Suprapubic skin (tissue), 4 donors: ENCODE results near the gene MVD.

Experiments used
- EP300 ChIP-seq: sonication (generic); formaldehyde crosslinking; IDR thresholded peaks from one replicate; pipeline ENCODE4 v1.6.1; 2017; ENCODE audit warnings: antibody characterized with exemption
- POLR2A ChIP-seq, 2 donors: fragments of 450-650 bp; IDR thresholded peaks; one replicate each; pipeline ENCODE4 v1.6.1; 2017; ENCODE audit warnings: antibody characterized with exemption in 2 of 2, mild to moderate bottlenecking in 2 of 2, moderate library complexity in 2 of 2
- POLR2AphosphoS5 ChIP-seq, 3 donors: sonication (generic); formaldehyde crosslinking; IDR thresholded peaks; one replicate each; pipeline ENCODE4 v1.6.1; 2017; ENCODE audit warnings: antibody characterized with exemption in 3 of 3
- TF ChIP-seq, protein P1 (sequence below), 2 donors: fragments of 200-600 bp in 1 of 2; fragments of 450-650 bp in 1 of 2; sonication (generic) in 1 of 2; IDR thresholded peaks; one replicate each; pipeline ENCODE4 v1.5.1; 2016 to 2019; ENCODE audit warnings: antibody characterized with exemption in 2 of 2, mild to moderate bottlenecking in 1 of 2, moderate library complexity in 1 of 2

DNA sequence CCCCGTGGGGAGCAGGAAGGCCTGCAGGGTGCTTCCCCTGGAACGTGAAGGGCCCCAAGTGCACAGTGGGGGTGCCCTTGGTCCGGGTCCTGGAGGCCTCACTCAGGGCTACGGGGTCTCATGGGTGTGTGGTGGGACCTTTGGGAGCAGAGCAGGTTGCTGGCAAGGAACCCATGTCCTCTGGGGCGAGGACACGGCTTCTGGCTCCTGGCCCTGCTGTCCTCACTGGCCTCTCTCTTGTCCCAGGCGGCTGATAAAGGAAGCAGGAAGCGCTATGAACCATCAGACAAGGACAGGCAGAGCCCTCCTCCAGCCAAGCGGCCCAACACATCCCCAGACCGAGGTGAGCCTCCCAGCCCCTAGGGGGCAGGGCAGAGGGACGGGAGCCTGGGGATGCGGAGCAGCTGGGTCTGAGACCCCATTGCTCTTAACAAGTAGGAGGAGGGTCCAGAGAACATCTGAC is 34.3 kb downstream of the MVD start:
- TF ChIP-seq, protein P1, sequence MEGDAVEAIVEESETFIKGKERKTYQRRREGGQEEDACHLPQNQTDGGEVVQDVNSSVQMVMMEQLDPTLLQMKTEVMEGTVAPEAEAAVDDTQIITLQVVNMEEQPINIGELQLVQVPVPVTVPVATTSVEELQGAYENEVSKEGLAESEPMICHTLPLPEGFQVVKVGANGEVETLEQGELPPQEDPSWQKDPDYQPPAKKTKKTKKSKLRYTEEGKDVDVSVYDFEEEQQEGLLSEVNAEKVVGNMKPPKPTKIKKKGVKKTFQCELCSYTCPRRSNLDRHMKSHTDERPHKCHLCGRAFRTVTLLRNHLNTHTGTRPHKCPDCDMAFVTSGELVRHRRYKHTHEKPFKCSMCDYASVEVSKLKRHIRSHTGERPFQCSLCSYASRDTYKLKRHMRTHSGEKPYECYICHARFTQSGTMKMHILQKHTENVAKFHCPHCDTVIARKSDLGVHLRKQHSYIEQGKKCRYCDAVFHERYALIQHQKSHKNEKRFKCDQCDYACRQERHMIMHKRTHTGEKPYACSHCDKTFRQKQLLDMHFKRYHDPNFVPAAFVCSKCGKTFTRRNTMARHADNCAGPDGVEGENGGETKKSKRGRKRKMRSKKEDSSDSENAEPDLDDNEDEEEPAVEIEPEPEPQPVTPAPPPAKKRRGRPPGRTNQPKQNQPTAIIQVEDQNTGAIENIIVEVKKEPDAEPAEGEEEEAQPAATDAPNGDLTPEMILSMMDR (IDR thresholded peaks at IDR 0.05), result no peak
- TF ChIP-seq POLR2A (IDR thresholded peaks at IDR 0.05) (no peak), POLR2AphosphoS5 (IDR thresholded peaks at IDR 0.05) (no peak), EP300 (no peak)
